H1 (cell line): ENCODE results near the gene CES3. TPM values are rescaled to one million over a fixed set of nuclear protein-coding genes. Genes with fewer than 3 reads are reported as not detected.

ENCODE experiments used
- CTCF ChIA-PET: fragments of 300-600 bp; sonication (Branson Sonifier 250); formaldehyde crosslinking; loops from one replicate; lab custom pipeline; 2021; ENCODE audit not compliant: partially characterized antibody; lab: Charles Lee
- POLR2A ChIA-PET: fragments of 300-600 bp; sonication (Branson Sonifier 250); formaldehyde crosslinking; loops from one replicate; lab custom pipeline; 2021; ENCODE audit warnings: inconsistent platforms; ENCODE audit not compliant: partially characterized antibody; lab: Charles Lee
- DNase-seq, 2 experiments: peaks; one replicate each; pipeline versions ENCODE4 v3.0.0 to v3.0.0-alpha.2; 2010 to 2022; ENCODE audit warnings: low spot score in 2 of 2, low read depth in 1 of 2, mixed read lengths in 1 of 2
- FAIRE-seq: peaks from 2 replicates; lab custom pipeline; 2011; peaks lifted over from hg19 to GRCh38; lab: Jason Lieb, UNC
- H2AFZ ChIP-seq: 2 replicates; pipeline ENCODE4 v1.8.1; 2012; ENCODE audit warnings: low read length, inconsistent platforms
- H2AK5ac ChIP-seq: 2 replicates; pipeline ENCODE4 v1.6.1; 2013; ENCODE audit warnings: low read depth, low read length
- H2BK120ac ChIP-seq: replicated peaks from 2 replicates; pipeline ENCODE3; 2013; ENCODE audit warnings: low read depth, low read length, inconsistent platforms
- H2BK12ac ChIP-seq: 2 replicates; pipeline ENCODE4 v1.6.1; 2013; ENCODE audit warnings: low read depth, low read length
- H2BK15ac ChIP-seq: 2 replicates; pipeline ENCODE4 v1.6.1; 2013; ENCODE audit warnings: low read length
- H2BK20ac ChIP-seq: 2 replicates; pipeline ENCODE4 v1.6.1; 2013; ENCODE audit warnings: low read length
- H2BK5ac ChIP-seq: 2 replicates; pipeline ENCODE4 v1.6.1; 2013; ENCODE audit warnings: low read depth, low read length
- H3K14ac ChIP-seq: 2 replicates; pipeline ENCODE4 v1.6.1; 2013; ENCODE audit warnings: inconsistent platforms; ENCODE audit not compliant: insufficient read length
- H3K18ac ChIP-seq: 2 replicates; pipeline ENCODE4 v1.6.1; 2013; ENCODE audit warnings: low read length; ENCODE audit errors: extremely low read depth
- H3K23ac ChIP-seq: 2 replicates; pipeline ENCODE4 v1.6.1; 2013; ENCODE audit warnings: inconsistent platforms; ENCODE audit not compliant: insufficient read length
- H3K23me2 ChIP-seq: 2 replicates; pipeline ENCODE4 v1.6.1; 2013; ENCODE audit warnings: low read depth, low read length
- H3K27ac ChIP-seq: 2 replicates; pipeline ENCODE4 v1.6.1; 2011; ENCODE audit warnings: low read depth, low read length, inconsistent platforms
- H3K27me3 ChIP-seq, 4 experiments: replicated peaks in 1 of 4; 1 replicate in 1 of 4; 2 replicates in 3 of 4; pipeline versions ENCODE4 v1.6.1 to v1.8.1; 2011 to 2013; ENCODE audit warnings: low read length in 3 of 4, mild to moderate bottlenecking in 3 of 4, inconsistent platforms in 2 of 4, mixed read lengths in 2 of 4, moderate library complexity in 1 of 4; ENCODE audit not compliant: control insufficient read depth in 3 of 4, insufficient read depth in 3 of 4; ENCODE audit errors: extremely low read depth in 1 of 4
- H3K36me3 ChIP-seq, 4 experiments: 2 replicates each; pipeline versions ENCODE4 v1.6.1 to v1.8.1; 2011 to 2013; ENCODE audit warnings: mild to moderate bottlenecking in 4 of 4, low read length in 3 of 4, moderate library complexity in 2 of 4, control low read depth in 1 of 4, inconsistent platforms in 1 of 4; ENCODE audit not compliant: insufficient read depth in 4 of 4, control insufficient read depth in 2 of 4
- H3K4ac ChIP-seq: replicated peaks from 2 replicates; pipeline ENCODE3; 2013; ENCODE audit warnings: low read length, low read depth, mixed read lengths, inconsistent platforms; ENCODE audit not compliant: insufficient read length
- H3K4me1 ChIP-seq, 4 experiments: replicated peaks in 1 of 4; 1 replicate in 1 of 4; 2 replicates in 3 of 4; pipeline versions ENCODE4 v1.6.1 to v1.8.1; 2011 to 2013; ENCODE audit warnings: low read length in 3 of 4, inconsistent platforms in 2 of 4, mixed read lengths in 1 of 4; ENCODE audit not compliant: insufficient read depth in 4 of 4, control insufficient read depth in 3 of 4
- H3K4me2 ChIP-seq, 2 experiments: 2 replicates each; pipeline versions ENCODE4 v1.6.1 to v1.8.1; 2011 to 2013; ENCODE audit warnings: low read depth in 2 of 2, low read length in 2 of 2, control low read depth in 1 of 2, inconsistent platforms in 1 of 2, mild to moderate bottlenecking in 1 of 2; ENCODE audit not compliant: insufficient read depth in 1 of 2
- H3K4me3 ChIP-seq, 4 experiments: fragments of 200-600, 300-600 bp in 1 of 4; sonication (generic), shearing (Covaris generic), sonication (Bioruptor Twin) in 1 of 4; 2 replicates each; pipeline versions ENCODE4 v1.5.1 to v1.8.1; 2011 to 2016; ENCODE audit warnings: low read length in 4 of 4, low read depth in 3 of 4, control low read depth in 2 of 4, inconsistent platforms in 2 of 4, mild to moderate bottlenecking in 2 of 4, mixed read lengths in 1 of 4, moderate library complexity in 1 of 4; ENCODE audit not compliant: insufficient read depth in 2 of 4; ENCODE audit errors: extremely low read depth in 1 of 4
- H3K56ac ChIP-seq: replicated peaks from 2 replicates; pipeline ENCODE3; 2013; ENCODE audit warnings: low read depth, mild to moderate bottlenecking, mixed read lengths, low read length, inconsistent platforms; ENCODE audit not compliant: insufficient read length
- H3K79me1 ChIP-seq: 2 replicates; pipeline ENCODE4 v1.6.1; 2013; ENCODE audit warnings: low read depth, low read length, control low read depth
- H3K79me2 ChIP-seq, 2 experiments: 2 replicates each; pipeline versions ENCODE4 v1.6.1 to v1.8.1; 2012 to 2013; ENCODE audit warnings: low read length in 2 of 2, mild to moderate bottlenecking in 2 of 2, inconsistent platforms in 1 of 2; ENCODE audit not compliant: insufficient read depth in 2 of 2, control insufficient read depth in 1 of 2
- H3K9ac ChIP-seq, 4 experiments: replicated peaks in 1 of 4; 1 replicate in 1 of 4; 2 replicates in 3 of 4; pipeline versions ENCODE4 v1.6.1 to v1.8.1; 2011 to 2013; ENCODE audit warnings: low read depth in 3 of 4, low read length in 3 of 4, control low read depth in 2 of 4, mild to moderate bottlenecking in 2 of 4, moderate library complexity in 2 of 4, inconsistent platforms in 1 of 4; ENCODE audit errors: extremely low read depth in 1 of 4
- H3K9me3 ChIP-seq, 2 experiments: 2 replicates each; pipeline versions ENCODE4 v1.6.1 to v1.8.1; 2012 to 2013; ENCODE audit warnings: mild to moderate bottlenecking in 2 of 2, moderate library complexity in 2 of 2, control low read depth in 1 of 2, inconsistent platforms in 1 of 2, low read depth in 1 of 2, low read length in 1 of 2, mixed read lengths in 1 of 2; ENCODE audit not compliant: insufficient read depth in 2 of 2
- H4K20me1 ChIP-seq, 2 experiments: replicated peaks in 1 of 2; 2 replicates each; pipeline versions ENCODE3 to v1.8.1; 2011 to 2013; ENCODE audit warnings: inconsistent platforms in 2 of 2, low read length in 2 of 2, mild to moderate bottlenecking in 1 of 2; ENCODE audit not compliant: insufficient read depth in 2 of 2, control insufficient read depth in 1 of 2
- H4K5ac ChIP-seq: 2 replicates; pipeline ENCODE4 v1.6.1; 2013; ENCODE audit warnings: low read length, low read depth, mixed read lengths, inconsistent platforms; ENCODE audit not compliant: insufficient read length
- H4K8ac ChIP-seq: 2 replicates; pipeline ENCODE4 v1.8.0; 2013; ENCODE audit warnings: mild to moderate bottlenecking, moderate library complexity, low read length, inconsistent platforms; ENCODE audit not compliant: insufficient read depth; ENCODE audit errors: extremely low read depth
- H4K91ac ChIP-seq: replicated peaks from 2 replicates; pipeline ENCODE3; 2013; ENCODE audit warnings: low read length, mixed read lengths, inconsistent platforms; ENCODE audit not compliant: insufficient read length
- SAP30 ChIP-seq: fragments of 300-600 bp; sonication (generic); IDR thresholded peaks from 2 replicates; pipeline ENCODE4 v1.7.1; 2012; ENCODE audit warnings: low read length, moderate library complexity, mild to moderate bottlenecking, inconsistent platforms; ENCODE audit not compliant: insufficient read depth, insufficient replicate concordance
- SUZ12 ChIP-seq: fragments of 200-600 bp; sonication (generic); IDR thresholded peaks from 2 replicates; pipeline ENCODE4 v1.6.1; 2012; ENCODE audit warnings: mild to moderate bottlenecking, inconsistent platforms, low read length, moderate library complexity, mixed read lengths
- TCF12 ChIP-seq: IDR thresholded peaks from 2 replicates; pipeline ENCODE4 v1.6.1; 2011; ENCODE audit warnings: low read depth, mild to moderate bottlenecking, low read length
- WGBS, 2 experiments: shearing (Covaris generic) in 1 of 2; methylation state at CpG; one replicate each; pipeline versions ENCODE4 v1.1.6 to v1.1.7; 2013 to 2015; ENCODE audit warnings: low lambda C conversion rate in 2 of 2, mixed read lengths in 2 of 2, inconsistent platforms in 1 of 2, low coverage in 1 of 2, missing lambda C conversion rate in 1 of 2; ENCODE audit not compliant: insufficient replicate concordance in 2 of 2, insufficient coverage in 1 of 2, insufficient read length in 1 of 2; ENCODE audit errors: extremely low coverage in 1 of 2, missing lambda C conversion rate in 1 of 2; 5-methylcytosine and 5-hydroxymethylcytosine counted together
- polyA plus RNA-seq, 7 experiments: library from polyadenylated mRNA; depleted of rRNA in 3 of 7; stranded (reverse) in 5 of 7; unstranded in 2 of 7; fragments of >200 nt in 5 of 7; fragments of 200-250 nt in 2 of 7; gene quantifications; 1 replicate in 5 of 7; 2 replicates in 1 of 7; 4 replicates in 1 of 7; pipeline versions ENCODE4 v1.2.1 to v1.2.3, GENCODE V29; 2011 to 2013; ENCODE audit warnings: missing spikeins in 2 of 7, mixed read lengths in 2 of 7
- total RNA-seq: library from RNA; stranded (reverse); fragmentation: NEBNext Ultra II Directional; extraction: Animal tissue kit (Norgen Biotek cat#: 25700); gene quantifications from 2 replicates; pipeline ENCODE4 v1.2.1, GENCODE V29; 2021

The CES3 gene
- total and polyA plus RNA-seq, 2 of the 8 experiments (the other 6 are each of a cell fraction or from before 2014, with no cell fraction given) = 1.6 to 2.2 TPM

DNA sequence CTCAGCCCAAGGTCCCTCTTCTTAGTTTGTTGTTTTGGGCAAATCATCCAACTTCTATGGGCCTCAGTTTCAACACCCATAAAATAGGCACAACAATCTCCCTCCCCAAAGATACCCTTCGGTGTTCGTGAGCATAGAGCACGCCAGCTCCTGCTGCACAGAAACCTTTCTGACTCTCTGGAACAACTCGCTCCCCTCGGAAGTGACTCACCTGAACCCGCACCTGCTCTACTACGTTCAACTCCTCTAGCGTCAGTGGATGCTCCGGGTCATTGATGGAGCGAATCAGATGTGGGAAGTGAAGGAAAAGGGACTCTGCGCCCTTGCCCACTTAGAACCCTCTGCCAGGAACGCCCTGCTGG lies 27.3 kb upstream of the CES3 start:
- Histone ChIP-seq H2BK15ac (no peak overlapping the region), H4K8ac (no peak overlapping the region), H2BK12ac (no peak overlapping the region; the same call in 1 of the 2 replicates), H3K9me3 (no peaks in the 10 kb centered on the region), H3K36me3 (peaks cover 0 to 3% (median under 1%) of the 10 kb centered on the region in 4 experiments; a peak in 3 of 8 replicates), H2AFZ (peak overlapping the region; percentile 74; the same call in 1 of the 2 replicates), H2AK5ac (no peak overlapping the region), H3K14ac (no peak overlapping the region), H3K56ac (no peak overlapping the region), H3K23me2 (peaks cover 15% of the 10 kb centered on the region; the same call in 1 of the 2 replicates), H3K79me1 (peaks cover 2% of the 10 kb centered on the region; the same call in 1 of the 2 replicates), H3K27me3 (peaks cover 0 to 9% (median 6%) of the 10 kb centered on the region in 4 experiments; a peak in 4 of 7 replicates)
- WGBS, 2 experiments = 6% methylated on average over 11 of the region's 12 CpGs; no CpG with 5 or more reads in 1 of the 2 experiments
- TF ChIP-seq SAP30 (peak; percentile 63), SUZ12 (no peak), TCF12 (no peak)
- TF ChIP-seq, all 59 proteins: peak for 1
- Histone ChIP-seq H3K27ac (no peak overlapping the region), H2BK20ac (no peak overlapping the region), H3K4me1 (peaks cover 0 to 9% (median 5%) of the 10 kb centered on the region in 4 experiments; a peak in 4 of 7 replicates), H3K4me3 (peak overlapping the region; percentile 79 to 92 (median 90)), H3K79me2 (no peaks in the 10 kb centered on the region; a peak in 1 of 4 replicates), H3K4me2 (peak overlapping the region; percentile 89 to 99), H2BK120ac (no peak overlapping the region), H4K91ac (peak overlapping the region; percentile 53), H3K4ac (no peak overlapping the region), H3K23ac (no peak overlapping the region), H2BK5ac (no peak overlapping the region), H4K20me1 (peaks cover 2 to 9% of the 10 kb centered on the region in 2 experiments), H3K9ac (peak overlapping the region; percentile 58 to 78 (median 61)), H3K18ac (no peak overlapping the region), H4K5ac (no peak overlapping the region)
- DNase-seq (no peak), FAIRE-seq (no peak)
- ChIA-PET CTCF (interaction anchor here (1.1 to 5.5 kb wide), 8 partner anchors 12 to 102 kb away, joined by 3 to 44 read pairs (median 8); partner anchors contain the start of gene CES3), POLR2A (interaction anchor here (0.9 to 1.8 kb wide), 3 partner anchors 14 to 252 kb away, joined by 3 to 5 read pairs (median 3); partner anchors contain the start of gene PDP2)
